GM21619 (cell line): ENCODE data around the gene PAIP1.
"Not testable (repeated sequence)": the region's sequence is repeated elsewhere in the genome, so short reads cannot be mapped to it uniquely, and the experiment has no call there.

Experiments used
- ATAC-seq: cut with Tn5 transposase; IDR thresholded peaks from one replicate; pipeline ENCODE4 v1.9.1; 2021; ENCODE audit not compliant: unreplicated experiment

PAIP1 gene

DNA sequence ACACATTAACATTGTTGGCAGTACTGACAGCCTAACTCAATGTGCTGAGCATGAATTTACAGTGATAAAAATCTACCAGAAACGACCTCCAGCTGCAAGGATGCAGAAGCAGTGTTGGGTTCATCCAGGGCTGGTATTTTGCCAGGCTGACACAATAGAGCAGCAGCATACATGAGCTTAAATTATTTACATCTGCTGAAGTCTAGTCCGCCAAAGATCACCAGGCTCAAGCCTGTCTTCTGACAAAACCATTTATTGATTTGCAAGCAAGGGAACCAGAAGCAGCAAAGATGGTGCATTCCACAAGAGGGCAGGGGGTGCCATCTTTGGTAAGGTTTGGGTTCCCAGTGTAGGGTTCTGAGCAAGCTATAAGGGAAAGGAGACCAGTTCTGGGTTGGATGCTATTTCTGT lies 33.2 kb downstream of the PAIP1 start:
- ATAC-seq: no peak

DNA sequence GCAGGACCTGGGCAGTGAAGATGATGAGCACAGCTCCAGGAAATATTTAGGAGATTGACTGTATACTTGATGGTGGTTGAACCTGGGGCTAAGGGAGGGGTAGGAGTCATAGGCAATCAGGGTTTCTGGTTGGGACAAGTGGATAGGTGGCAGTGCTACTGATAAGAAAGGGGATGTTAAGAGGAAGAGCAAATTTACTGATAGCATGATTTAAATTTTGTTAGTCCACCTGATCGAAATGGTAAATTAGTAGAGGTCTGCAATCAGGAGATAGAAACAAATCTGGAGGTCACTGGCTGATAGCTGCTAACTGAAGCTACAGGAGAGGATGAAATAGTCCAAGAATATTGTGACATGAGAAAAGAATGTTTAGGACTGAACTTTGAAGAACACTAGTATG lies 36.3 kb downstream of the PAIP1 start:
- ATAC-seq: no peak

DNA sequence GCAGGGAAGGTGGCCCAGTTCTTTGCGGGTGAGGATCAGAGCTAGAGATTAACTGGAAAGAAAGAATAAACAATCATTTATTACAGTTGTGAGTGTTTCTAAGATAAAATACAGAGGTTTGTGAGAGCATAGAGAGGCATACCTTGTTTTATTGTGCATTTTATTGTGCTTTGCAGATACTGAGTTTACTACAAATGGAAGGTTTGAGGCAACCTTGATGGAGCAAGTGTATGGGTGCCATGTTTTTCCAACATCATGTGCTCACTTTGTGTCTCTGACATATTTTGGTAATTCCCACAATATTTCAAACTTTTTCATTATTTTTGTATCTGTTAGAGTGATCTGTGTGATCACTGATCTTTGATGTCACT lies 41.2 kb downstream of the PAIP1 start:
- no peak for ATAC-seq

DNA sequence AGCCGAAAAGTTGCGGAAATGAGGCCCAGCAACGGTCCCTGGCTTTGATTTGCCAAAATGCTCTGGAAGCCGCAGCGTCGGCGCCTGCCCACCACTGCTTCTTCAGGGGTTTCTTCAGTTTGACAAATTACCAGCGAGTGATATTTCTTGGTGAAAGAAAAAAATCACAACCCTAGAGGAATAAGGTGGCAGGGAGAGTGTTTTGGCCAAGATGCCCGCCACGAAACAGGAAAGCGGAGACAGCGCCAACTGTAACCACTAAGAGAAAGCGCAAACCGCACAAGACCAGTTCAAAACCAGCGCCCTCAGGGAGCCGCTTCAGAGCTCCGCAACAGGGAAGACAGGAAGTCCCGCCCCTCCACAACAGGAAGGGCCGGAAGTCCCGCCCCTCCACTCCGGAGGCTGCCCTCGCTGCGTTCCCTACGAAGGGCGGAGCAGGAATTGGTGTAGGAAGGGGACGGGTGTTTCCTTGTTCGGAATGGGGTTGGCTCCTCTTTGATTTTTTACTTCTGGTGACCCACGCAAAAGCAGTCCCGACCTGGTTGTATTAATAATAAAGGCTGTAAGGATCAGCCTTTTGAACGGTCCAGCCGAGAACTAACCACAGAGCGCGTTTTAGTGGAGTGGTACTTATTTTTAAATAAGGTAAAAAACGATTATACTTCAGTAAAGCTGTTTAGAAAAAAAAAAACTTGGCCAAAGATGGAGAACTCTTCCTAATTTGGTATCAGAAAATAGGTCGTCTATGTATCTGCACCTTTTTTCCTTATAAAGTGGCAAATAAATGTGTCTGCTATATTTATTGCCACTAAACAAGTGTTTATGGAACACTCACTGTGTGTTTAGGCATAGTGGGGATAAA lies 41.8 kb downstream of the PAIP1 start, which contains the start of gene C5orf34:
C5orf34 (minus strand) TSS at position 333 of the 862 bp plus-strand sequence. CDS start 5,809 bp downstream, outside the sequence.
- ATAC-seq: peak; percentile 98

DNA sequence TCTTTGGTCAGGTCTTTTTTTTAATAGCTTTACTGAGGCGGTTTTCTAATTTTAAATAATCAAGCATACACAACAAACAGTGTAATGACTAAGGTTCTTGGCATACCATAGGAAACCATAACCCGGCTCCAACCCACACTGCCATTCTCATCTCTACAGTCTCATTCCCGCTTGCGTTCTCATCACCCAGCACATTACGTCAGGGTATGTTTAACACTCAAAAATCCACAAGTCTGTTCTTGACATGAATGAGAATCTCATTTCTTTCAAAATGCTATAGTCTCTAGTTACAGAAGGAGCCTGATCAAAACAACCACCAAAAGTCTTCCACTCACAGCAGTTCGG lies 42.4 kb downstream of the PAIP1 start:
- ATAC-seq: peak; percentile 13

DNA sequence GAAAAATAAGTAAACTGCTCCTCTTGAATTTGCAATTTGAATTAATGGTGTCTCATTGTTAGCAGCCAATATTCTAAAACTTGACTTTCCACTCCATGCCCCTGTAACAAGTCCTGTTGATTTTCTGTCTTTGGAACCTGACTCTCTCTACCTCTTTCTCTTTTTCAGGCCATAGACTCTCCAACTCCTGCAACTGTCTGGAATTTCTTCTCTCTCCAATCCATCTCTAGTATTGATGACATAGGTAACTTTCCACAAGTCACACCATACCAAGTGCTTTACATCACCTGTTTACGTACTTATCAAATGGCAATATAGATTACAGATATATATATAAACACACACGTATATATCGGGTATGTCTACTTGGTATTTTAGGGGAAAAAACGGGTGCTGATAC lies 42.9 kb downstream of the PAIP1 start:
- ATAC-seq: no peak

DNA sequence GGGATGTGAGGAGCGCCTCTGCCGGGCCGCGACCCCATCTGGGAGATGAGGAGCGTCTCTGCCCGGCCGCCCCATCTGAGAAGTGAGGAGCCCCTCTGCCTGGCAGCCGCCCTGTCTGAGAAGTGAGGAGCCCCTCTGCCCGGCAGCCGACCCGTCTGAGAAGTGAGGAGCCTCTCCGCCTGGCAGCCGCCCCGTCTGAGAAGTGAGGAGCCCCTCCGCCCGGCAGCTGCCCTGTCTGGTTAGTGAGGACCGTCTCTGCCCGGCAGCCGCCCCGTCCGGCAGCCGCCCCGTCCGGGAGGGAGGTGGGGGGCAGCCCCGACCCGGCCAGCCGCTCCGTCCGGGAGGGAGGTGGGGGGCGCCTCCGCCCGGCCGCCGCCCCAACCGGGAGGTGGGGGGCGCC lies 45.8 kb downstream of the PAIP1 start:
- ATAC-seq: not testable (repeated sequence)

DNA sequence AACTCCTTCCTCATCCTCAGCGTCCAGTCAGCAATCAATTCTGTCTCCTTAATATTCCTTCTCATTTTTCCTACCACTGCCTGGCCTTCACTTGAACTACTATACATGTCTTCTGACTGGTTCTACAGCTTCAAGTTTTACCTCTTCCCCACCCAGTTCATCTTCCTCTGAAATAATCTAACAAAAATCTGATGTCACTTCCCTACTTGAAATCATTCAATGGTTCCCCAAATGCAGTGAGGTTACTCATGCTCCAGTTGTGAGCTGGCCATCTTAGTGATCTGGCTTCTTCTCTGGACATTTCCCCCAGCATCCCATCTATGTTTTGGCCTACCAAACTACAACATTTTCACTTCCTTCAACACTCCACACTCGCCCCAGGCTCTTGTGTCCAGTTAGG lies 58.3 kb downstream of the PAIP1 start:
- ATAC-seq: no peak

DNA sequence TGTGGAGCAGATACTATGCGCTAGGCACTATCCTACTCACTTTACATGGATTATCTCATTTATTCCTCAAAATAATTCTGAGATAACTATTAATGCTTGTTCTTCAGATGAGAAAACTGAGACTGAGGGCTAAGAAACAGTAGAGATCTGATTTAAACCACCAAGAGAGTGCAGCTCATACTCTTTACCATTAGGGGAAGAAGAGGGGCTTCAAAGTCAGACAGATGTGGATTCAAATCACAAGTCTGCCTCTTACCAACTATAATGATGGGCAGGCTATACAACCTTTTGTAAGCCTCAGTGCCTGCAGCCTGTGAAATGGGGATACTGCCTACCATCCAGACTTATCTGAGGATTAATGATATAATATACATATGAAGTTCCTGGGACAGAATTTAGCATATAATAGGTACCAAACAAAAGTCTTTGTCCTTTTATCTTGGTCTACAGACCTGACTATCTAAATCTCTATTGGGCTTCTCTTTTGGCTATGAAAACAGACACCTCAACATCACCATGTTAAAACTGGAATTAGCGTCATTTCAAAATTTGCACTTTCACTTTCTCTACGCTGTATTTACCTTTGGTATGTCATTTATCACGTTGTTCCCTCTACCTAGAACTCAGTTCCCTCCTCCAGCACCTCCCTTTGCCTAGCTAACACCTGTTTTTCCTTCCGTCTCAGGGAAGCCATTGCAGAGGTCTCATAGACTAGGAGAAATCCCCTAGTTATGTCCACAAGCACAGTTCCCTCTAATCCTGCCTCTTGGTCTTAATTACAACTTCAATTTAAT lies 59.4 kb downstream of the PAIP1 start:
- no peak for ATAC-seq

DNA sequence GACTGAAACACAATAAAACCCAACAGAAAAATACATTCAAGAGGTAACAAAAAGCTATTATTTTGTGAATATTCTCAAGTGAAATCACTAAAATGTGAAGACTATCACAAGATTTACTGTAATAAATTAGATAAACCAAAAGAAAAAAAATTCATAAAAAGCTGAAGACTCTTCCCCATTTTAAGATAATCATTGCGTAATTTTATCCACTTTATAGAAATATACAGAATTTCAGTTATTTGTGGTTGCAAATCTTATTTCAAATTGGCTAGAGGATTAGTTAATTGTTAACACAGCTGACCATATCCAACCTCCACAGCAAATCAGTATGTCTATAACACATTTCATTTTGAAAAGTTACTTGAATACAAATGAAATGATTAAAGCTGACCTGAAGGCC lies 65.6 kb downstream of the PAIP1 start:
- ATAC-seq: no peak

DNA sequence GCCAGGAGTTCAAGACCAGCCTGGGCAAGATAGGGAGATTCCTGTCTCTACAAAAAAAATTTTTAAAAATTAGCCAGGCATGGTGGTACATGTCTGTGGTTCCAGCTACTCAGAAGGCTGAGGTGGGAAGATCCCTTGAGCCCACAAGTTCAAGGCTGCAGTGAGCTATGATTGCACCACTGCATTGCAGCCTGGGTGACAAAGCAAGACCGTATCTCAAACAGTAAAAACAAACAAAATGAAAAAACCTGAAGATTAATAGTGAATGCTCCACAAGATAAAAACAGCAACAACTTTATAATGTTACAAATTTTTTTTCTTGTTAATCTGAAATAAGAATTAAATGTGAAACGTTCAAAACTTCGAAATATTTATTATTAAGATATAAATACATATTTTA lies 70.5 kb downstream of the PAIP1 start:
- ATAC-seq: no peak

DNA sequence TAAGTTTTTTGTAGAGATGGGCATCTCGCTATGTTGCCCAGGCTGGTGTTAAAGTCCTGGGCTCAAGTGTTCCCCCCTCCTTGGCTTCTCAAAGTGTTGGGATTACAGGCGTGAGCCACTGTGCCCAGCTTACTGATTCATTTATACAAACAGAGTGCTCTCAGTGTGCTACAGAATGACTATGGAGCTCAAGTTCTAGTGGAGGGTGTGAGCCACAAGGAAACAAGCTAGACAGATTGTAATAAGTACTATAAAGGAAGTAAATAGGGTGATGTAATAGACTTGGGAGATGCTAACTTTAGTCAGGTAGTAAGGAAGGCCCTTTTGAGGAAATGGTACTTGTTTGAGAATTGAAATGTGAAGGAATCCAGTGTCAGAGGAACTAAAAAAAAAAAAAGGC lies 71.5 kb downstream of the PAIP1 start:
- no peak for ATAC-seq

DNA sequence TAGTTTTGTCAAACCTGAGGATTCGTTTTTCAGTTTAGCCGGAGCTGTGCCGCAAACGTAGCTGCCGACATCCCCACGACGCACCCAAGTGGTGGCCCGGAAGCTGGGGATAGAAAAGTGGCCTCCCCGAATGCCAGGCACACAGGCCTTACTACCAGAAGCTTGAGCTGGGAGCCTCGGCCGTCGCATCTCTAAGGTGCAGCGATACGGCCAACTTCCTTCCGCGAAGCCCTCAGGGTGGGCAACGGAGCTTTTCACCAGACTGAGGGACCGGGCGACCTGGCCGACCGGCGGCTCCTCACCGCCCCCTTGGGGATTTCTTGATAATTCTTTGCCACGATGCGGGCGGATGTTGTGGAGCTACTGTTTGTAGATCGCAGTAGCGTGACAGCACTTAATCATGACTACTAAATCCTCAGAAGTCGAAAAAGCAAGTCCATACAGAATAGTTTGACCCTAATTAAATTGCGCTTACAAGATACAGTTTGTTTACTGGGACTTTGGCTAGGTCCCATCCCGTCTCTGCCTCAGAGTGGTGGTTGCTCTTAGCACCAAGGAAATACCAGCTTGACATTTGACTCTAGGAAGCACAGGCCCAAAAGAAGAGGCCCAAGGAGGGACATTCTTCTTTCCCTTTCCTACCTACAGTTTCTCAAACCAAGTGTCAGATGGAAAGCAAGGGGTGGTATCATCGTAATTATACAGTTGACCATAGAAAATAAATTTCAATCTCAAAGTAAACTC lies 72.6 kb downstream of the PAIP1 start:
- peak; percentile 72 for ATAC-seq

DNA sequence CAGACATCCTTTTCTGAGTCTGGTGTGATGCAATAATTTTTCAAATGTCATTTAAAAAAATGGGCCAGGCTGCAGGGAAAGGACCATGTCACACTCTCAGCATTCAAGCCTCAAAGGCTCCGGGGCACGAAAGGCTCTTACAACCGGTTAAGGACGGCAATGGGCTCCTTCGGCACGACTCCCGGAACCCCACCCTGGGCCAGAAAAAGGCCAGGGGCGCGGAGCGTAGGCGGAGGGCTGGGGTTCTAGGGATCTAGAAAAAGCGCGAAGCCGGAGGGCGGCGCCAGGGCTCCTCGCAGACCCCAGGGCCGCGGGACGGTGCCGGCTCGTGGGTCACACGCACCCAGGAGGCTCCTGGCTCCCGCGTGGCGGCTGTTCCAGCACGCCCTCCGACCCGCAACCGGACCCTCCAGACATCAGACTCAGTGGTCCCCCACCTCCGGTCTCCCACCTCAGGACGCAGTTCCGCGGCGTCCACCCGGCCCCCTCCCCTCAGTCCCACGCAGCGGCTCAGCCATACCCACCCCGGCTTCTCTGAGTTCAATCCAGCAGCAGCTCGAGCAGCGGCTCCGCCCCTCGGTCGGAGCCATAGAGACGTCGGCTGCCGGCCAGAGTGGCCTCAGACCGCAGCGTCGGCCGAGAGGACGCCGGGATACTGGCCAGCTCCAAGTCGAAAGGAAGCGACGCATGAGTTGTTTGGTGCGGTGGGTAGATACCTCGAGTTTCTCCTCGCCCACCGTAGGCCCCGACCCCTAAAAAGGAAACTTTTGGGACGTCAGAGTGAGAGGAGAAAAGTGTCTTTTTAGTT lies 73.4 kb downstream of the PAIP1 start, which contains the start of gene TMEM267:
TMEM267 (minus strand) TSS at position 568 of the 808 bp plus-strand sequence. CDS start 29,896 bp downstream, outside the sequence.
- ATAC-seq: peak; percentile 87

DNA sequence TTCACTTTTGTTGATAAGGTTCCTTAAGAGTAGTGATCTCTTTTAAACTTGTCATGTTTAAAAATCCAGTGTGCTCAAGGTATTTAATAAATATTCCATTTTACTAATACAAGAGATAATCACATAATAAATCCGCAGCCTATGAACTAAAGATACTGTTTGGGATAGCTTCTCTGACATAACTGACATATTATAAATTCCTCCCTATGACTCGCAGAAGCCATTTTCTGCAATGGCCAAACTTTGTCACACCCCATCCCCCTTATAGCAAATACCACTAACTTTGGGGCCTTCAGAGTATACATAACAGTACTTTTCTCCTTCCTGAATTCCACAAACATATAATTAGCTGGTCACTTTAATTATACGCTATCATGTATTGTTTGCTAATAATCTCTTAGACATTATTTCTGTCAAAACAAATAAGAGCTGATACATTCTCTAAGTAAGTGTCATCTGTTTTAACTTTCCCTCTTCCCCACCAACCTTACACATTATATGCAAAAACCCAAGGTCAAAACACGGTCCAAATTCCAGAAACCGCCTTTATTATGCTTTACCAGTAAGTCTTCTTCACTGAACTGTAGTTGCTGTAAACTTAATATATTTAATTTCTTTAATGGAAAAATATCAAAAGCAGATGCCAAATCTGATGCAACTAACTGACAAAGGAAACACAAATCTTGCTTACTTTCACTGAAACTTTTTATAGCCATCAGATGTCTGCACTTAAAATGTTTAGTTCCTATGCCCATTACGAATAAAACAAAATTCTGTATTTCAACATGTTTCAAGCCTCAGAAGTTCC lies 74.2 kb downstream of the PAIP1 start:
- ATAC-seq: no peak
